ENCODE data around the gene SARS1.
"Not testable (repeated sequence)": the region's sequence is repeated elsewhere in the genome, so short reads cannot be mapped to it uniquely, and the experiment has no call there.

Gene SARS1

GRCh38 chr1:109279615-109280278, 66.0 kb downstream of the SARS1 start:
- DNase-seq, result no peak

DNA sequence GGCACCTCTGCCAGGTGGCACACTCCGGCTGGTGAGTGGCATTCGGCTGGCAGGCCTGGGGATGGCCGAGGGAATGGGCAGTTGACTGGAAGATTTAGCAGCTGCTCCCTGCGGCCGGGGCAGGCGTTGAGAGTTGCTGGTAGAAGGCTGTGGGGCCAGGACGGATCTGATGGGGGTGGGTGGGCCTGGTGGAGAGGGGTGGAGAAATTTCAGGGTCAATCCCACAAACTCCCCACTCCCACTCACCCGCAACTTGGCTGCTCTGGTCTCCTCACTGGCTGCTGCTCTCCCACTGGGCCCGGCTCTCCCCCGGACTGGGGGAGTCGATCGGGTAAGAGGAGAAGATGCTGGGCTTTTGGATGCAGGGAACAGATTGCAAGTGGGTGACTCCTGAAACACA, 67.1 kb downstream of the SARS1 start:
- no peak for DNase-seq

GRCh38 chr1:109281680-109282496, 68.2 kb downstream of the SARS1 start:
- peak in 1 of 2 donors; percentile 21 for DNase-seq

DNA sequence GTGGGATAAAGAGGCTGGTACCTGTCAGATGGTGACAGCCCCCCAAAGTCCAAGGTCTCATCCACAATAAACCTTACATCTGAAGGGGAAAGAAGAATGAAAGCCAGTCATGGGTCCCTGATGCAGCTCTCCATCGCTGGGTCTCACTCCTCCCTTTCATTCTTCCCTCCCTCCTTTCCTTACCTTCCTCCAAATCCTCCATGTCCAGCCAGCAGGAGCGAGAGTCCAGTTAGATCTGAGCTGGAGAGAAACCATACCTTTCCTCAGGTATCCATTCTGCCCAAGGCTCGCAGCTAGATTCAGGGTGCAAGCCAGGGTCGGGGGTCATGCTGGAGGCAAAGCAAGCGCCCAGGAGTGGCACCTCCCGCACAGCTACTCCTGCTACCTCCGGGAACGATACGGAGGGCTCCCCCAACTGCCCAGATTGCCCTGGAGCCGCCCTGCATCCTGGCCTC, 68.8 kb downstream of the SARS1 start:
- DNase-seq, result no peak

DNA sequence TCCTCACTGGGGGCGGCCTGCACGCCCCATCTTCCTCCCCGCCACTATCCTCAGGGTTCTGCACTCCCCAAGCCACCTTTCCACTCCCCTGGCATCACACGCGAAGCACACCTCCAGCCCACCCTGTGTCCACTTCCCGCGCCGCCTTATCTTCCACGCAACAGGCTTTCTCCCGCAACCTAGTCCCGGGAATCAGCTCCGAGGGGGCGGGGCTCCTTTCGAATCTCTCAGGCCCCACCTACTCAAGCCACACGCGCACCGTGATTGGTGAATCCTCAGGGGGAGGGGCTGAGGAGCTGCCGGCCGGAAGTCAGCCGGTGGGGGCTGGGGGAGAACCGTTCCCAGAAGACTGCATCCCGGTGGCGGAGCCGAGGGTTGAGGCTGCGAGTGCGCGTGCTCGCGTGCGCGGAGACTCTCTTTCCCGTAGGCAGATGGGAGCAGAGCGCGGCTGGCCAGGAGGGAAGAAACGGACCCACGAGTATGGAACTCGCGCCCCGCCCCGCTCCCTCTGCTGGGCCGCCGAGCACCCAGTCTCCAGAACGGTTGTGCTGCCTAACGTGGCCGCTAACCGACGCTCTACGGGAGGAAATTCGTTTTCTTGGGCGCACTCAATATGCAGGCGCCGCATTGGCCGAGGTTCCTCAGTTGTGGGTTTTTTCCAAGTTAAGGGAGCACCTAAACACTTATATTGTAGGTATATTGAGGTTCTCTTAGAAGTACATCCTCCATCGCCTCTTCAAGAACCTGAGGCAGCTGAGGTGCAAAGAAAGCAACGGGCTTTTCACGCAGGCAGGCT, 69.4 kb downstream of the SARS1 start, which contains the start of gene PSRC1:
PSRC1 (minus strand) TSS at position 194 of the 796 bp plus-strand sequence.
- DNase-seq, result peak; percentile 89 to 92

DNA sequence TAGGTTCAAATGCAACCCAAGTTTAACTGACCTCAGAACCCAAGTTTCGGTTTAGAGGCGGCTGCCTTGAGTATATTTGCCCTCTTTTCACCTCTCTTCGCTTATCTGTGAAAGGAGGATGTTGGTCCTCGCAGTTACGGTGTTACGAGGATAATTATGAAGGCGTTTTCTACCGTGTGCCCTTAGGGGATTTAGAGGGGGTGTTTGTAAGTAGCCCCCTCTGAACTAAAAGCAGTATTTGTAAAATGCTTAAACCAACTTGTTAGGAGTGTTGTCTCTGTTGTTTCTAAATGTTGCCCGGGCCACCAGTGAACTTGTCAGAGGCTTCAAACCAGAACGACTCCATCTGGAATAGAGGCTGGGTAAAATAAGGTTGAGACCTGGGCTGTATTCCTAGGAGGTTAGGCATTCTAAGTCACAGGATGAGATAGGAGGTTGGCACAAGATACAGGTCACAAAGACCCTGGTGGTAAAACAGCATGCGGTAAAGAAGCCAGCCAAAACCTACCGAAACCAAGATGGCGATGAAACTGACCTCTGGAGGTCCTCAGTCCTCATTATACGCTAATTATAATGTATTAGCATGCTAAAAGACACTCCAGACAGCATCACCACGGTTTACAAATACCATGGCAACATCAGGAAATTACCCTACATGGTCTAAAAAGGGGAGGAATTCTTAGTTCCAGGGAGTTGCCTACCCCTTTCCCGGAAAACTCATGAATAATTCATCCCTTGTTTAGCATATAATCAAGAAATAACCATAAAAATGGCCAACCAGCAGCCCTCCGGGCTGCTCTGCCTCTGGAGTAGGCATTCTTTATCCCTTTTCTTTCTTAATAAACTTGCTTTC, 70.3 kb downstream of the SARS1 start:
- no peak for DNase-seq

DNA sequence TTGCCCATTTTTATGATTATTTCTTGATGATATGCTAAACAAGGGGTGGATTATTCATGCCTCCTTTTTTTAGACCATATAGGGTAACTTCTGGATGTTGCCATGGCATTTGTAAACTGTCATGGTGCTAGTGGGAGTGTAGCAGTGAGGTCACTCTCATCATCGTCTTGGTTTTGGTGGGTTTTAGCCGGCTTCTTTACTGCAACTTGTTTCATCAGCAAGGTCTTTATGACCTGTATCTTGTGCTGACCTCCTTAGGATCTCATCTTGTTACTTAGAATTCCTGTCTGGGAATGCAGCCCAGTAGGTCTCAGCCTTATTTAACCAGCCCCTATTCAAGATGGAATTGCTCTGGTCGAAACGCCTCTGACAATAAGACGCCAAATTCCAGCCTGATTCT, 73.0 kb downstream of the SARS1 start:
- DNase-seq, result not testable (repeated sequence)
